Uterus (tissue), 4 donors: ENCODE data around the gene SFSWAP. TPM values are rescaled to one million over a fixed set of nuclear protein-coding genes. Genes with fewer than 3 reads are reported as not detected.

Experiments used
- DNase-seq, 2 donors: peaks; one replicate each; pipeline ENCODE4 v3.0.0-alpha.2; 2019 to 2020
- H3K27ac ChIP-seq, 2 donors: fragments of 200-600 bp; sonication (generic); 1 replicate in 1 of 2; 2 replicates in 1 of 2; pipeline ENCODE4 v1.5.1; 2016 to 2018
- H3K27me3 ChIP-seq, 2 donors: fragments of 200-600 bp; sonication (generic); one replicate each; pipeline ENCODE4 v1.5.1; 2018 to 2019; ENCODE audit warnings: control low read depth in 1 of 2
- H3K36me3 ChIP-seq, 2 donors: fragments of 200-600 bp; sonication (generic); one replicate each; pipeline ENCODE4 v1.5.1; 2019; ENCODE audit warnings: control low read depth in 1 of 2
- H3K4me1 ChIP-seq, 2 donors: fragments of 200-600 bp; sonication (generic); one replicate each; pipeline ENCODE4 v1.5.1; 2018 to 2019; ENCODE audit warnings: control low read depth in 1 of 2
- H3K4me3 ChIP-seq, 2 donors: fragments of 200-600 bp; sonication (generic); 1 replicate in 1 of 2; 2 replicates in 1 of 2; pipeline ENCODE4 v1.5.1; 2018 to 2019; ENCODE audit warnings: mild to moderate bottlenecking in 1 of 2
- H3K9me3 ChIP-seq, 2 donors: fragments of 200-600 bp; sonication (generic); one replicate each; pipeline ENCODE4 v1.5.1; 2019; ENCODE audit warnings: control low read depth in 1 of 2
- CTCF ChIP-seq, 4 experiments: fragments of 200-600 bp in 2 of 4; fragments of 450-650 bp in 2 of 4; sonication (generic) in 2 of 4; IDR thresholded peaks; one replicate each; pipeline ENCODE4 v1.5.1; 2016 to 2019; ENCODE audit warnings: antibody characterized with exemption in 4 of 4, mild to moderate bottlenecking in 2 of 4, moderate library complexity in 1 of 4
- POLR2A ChIP-seq, 2 donors: fragments of 450-650 bp; IDR thresholded peaks; one replicate each; pipeline ENCODE4 v1.6.1; 2016; ENCODE audit warnings: antibody characterized with exemption in 2 of 2, mild to moderate bottlenecking in 1 of 2, moderate library complexity in 1 of 2
- intact Hi-C: fragments of 100-400 bp; cut with DNase I; formaldehyde crosslinking; loops from one replicate; pipeline ENCODE4 v1.15.1; 2023; ENCODE audit warnings: low total_unique reads
- total RNA-seq, 4 donors: library from RNA; depleted of rRNA in 3 of 4; stranded (reverse); fragments of >200 nt in 3 of 4; gene quantifications; one replicate each; pipeline versions ENCODE4 v1.1.0 to v1.2.4, GENCODE V29; 2014 to 2023
- donor health status: DM: yes; HTN: yes; CAD: no.

SFSWAP gene
- total RNA-seq, 4 donors from 2014 or later, result 25.3 to 78.1 (median 55.2) TPM

GRCh38 chr12:131753005-131753404 is 42.1 kb downstream of the SFSWAP start:
- intact Hi-C loops, result no loop called here
- no peaks in the 10 kb centered on the region for H3K27me3 ChIP-seq
- TF ChIP-seq POLR2A (IDR thresholded peaks at IDR 0.05), result no peak
- TF ChIP-seq CTCF (IDR thresholded peaks at IDR 0.05), result no peak
- H3K9me3 ChIP-seq, result no peaks in the 10 kb centered on the region
- H3K4me1 ChIP-seq, result no peaks in the 10 kb centered on the region
- no peaks in the 10 kb centered on the region for H3K36me3 ChIP-seq
- no peak for DNase-seq
- no peak overlapping the region for H3K27ac ChIP-seq
- H3K4me3 ChIP-seq, result no peak overlapping the region

GRCh38 chr12:131753757-131754156 is 42.9 kb downstream of the SFSWAP start:
- Histone ChIP-seq H3K27ac (no peak overlapping the region), H3K27me3 (no peaks in the 10 kb centered on the region), H3K36me3 (no peaks in the 10 kb centered on the region), H3K4me3 (no peak overlapping the region), H3K4me1 (no peaks in the 10 kb centered on the region), H3K9me3 (no peaks in the 10 kb centered on the region)
- TF ChIP-seq POLR2A (IDR thresholded peaks at IDR 0.05) (no peak), CTCF (IDR thresholded peaks at IDR 0.05) (no peak)
- intact Hi-C loops, result no loop called here
- no peak for DNase-seq

- intact Hi-C loops, result no loop called here
- Histone ChIP-seq H3K4me1 (no peaks in the 10 kb centered on the region), H3K27ac (no peak overlapping the region), H3K4me3 (no peak overlapping the region), H3K9me3 (no peaks in the 10 kb centered on the region), H3K36me3 (no peaks in the 10 kb centered on the region), H3K27me3 (no peaks in the 10 kb centered on the region)
- DNase-seq, result no peak
- TF ChIP-seq POLR2A (IDR thresholded peaks at IDR 0.05), result no peak
- no peak for TF ChIP-seq CTCF (IDR thresholded peaks at IDR 0.05)
Measured at GRCh38 chr12:131754184-131754583, 43.3 kb downstream of the SFSWAP start.

- DNase-seq, result no peak
- TF ChIP-seq CTCF (IDR thresholded peaks at IDR 0.05) (peak in 1 of 4 experiments; percentile 6), POLR2A (IDR thresholded peaks at IDR 0.05) (no peak)
Measured at GRCh38 chr12:131755305-131756113, 44.6 kb downstream of the SFSWAP start.

GRCh38 chr12:131756441-131756840 is 45.6 kb downstream of the SFSWAP start:
- H3K4me1 ChIP-seq, result no peaks in the 10 kb centered on the region
- no peaks in the 10 kb centered on the region for H3K27me3 ChIP-seq
- intact Hi-C loops, result no loop called here
- DNase-seq, result no peak
- no peak for TF ChIP-seq POLR2A (IDR thresholded peaks at IDR 0.05)
- TF ChIP-seq CTCF (IDR thresholded peaks at IDR 0.05), result no peak
- H3K36me3 ChIP-seq, result no peaks in the 10 kb centered on the region
- no peaks in the 10 kb centered on the region for H3K9me3 ChIP-seq
- H3K27ac ChIP-seq, result no peak overlapping the region
- H3K4me3 ChIP-seq, result no peak overlapping the region

More at GRCh38 chr12:131755305-131756113, 44.6 kb downstream of the SFSWAP start:
- no peaks in the 10 kb centered on the region for H3K9me3 ChIP-seq
- intact Hi-C loops, result no loop called here
- H3K27ac ChIP-seq, result no peak overlapping the region
- H3K36me3 ChIP-seq, result no peaks in the 10 kb centered on the region
- H3K27me3 ChIP-seq, result no peaks in the 10 kb centered on the region
- H3K4me3 ChIP-seq, result no peak overlapping the region
- no peaks in the 10 kb centered on the region for H3K4me1 ChIP-seq
